Measurements from ENCODE around the gene TUBB6. TPM values are rescaled to one million over a fixed set of nuclear protein-coding genes. Genes with fewer than 3 reads are reported as not detected.

Gene TUBB6
- total RNA-seq, 1 donor from 2014 or later = 110 TPM

DNA sequence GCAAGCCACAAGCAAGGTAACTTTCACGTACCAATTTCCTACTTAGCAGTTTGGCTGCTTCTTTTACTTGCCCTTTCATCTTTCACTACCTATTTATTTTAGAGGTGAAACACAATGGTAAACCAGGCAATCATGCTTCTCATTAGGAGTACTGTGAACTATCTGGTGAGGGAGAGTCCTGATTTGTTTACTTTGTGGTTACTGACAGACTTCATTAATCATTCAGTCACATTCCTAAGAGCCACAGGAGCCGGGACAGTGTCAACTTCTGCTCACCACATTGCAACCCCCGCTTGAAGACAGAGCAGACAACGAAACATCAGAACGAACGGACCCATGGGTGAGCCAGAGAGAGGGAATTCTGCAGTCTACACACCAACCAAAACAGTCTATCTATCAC, 28.8 kb downstream of the TUBB6 start:
- TF ChIP-seq, protein P1, sequence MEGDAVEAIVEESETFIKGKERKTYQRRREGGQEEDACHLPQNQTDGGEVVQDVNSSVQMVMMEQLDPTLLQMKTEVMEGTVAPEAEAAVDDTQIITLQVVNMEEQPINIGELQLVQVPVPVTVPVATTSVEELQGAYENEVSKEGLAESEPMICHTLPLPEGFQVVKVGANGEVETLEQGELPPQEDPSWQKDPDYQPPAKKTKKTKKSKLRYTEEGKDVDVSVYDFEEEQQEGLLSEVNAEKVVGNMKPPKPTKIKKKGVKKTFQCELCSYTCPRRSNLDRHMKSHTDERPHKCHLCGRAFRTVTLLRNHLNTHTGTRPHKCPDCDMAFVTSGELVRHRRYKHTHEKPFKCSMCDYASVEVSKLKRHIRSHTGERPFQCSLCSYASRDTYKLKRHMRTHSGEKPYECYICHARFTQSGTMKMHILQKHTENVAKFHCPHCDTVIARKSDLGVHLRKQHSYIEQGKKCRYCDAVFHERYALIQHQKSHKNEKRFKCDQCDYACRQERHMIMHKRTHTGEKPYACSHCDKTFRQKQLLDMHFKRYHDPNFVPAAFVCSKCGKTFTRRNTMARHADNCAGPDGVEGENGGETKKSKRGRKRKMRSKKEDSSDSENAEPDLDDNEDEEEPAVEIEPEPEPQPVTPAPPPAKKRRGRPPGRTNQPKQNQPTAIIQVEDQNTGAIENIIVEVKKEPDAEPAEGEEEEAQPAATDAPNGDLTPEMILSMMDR (IDR thresholded peaks at IDR 0.05) = no peak
- intact Hi-C loops (cut with DNase I) = no loop called here

DNA sequence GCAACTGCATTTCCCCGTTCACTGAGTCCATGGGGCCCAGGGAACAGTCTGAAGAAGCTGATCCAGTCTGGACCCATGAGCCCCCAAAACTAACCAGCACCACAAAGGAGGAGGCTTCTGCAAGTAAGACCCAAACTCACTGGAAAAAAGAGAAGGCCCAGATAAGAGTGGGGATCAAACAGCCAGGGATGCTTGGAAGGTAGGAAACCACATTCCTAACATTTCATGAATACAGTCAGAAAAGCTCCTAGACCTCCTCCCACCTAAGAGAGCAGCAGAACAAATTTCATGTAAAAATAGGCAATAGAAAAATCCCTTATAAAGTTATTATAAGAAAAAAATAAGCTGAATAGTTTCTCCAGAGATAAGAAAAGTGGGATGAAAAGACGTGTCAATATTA, 30.3 kb downstream of the TUBB6 start:
- DNase-seq (no peak), ATAC-seq (no peak)
- Histone ChIP-seq H3K4me3 (no peak overlapping the region), H3K27ac (no peak overlapping the region), H3K36me3 (peaks cover 96% of the 10 kb centered on the region), H3K9me3 (no peaks in the 10 kb centered on the region), H3K27me3 (no peaks in the 10 kb centered on the region), H3K4me1 (no peaks in the 10 kb centered on the region)
- intact Hi-C loops (cut with DNase I) = no loop called here
- TF ChIP-seq, protein P1 (IDR thresholded peaks at IDR 0.05) = no peak

More for the DNA sequence above, 28.8 kb downstream of the TUBB6 start:
- H3K4me3 ChIP-seq = no peak overlapping the region
- peaks cover 81% of the 10 kb centered on the region for H3K36me3 ChIP-seq
- H3K27me3 ChIP-seq = no peaks in the 10 kb centered on the region
- no peak for ATAC-seq
- H3K4me1 ChIP-seq = no peaks in the 10 kb centered on the region
- DNase-seq = no peak
- no peaks in the 10 kb centered on the region for H3K9me3 ChIP-seq
- H3K27ac ChIP-seq = no peak overlapping the region

DNA sequence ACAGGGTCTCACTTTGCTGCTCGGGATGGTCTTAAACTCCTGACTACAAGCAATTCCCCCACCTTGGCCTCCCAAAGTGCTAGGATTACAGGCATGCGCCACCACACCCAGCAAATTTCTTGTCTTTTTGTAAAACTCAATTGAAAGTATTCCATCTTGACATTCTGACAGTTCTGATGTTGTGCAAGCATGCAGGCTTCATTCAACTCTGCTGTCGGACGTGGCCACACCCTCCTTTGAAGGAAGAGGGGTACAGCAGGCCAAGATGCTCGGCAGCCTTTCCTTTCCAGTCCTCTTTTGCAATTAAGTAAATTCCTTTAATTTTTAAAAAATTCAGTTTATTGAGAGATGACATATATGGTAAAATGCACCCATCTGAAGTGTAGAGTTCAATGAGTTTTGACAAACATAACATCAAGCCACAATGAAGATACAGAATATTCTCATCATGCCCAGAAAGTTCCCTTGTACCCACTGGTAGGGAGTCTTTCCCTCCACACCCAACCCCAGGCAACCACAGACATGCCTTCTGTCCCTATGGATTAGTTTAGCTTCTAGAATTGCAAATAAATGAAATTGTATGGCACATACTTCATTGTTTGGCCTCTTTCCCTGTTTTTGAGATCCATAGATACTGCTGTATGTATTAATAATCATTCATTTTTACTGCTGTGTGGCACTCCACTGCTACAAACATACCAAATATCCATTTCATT, 33.1 kb downstream of the TUBB6 start:
- ATAC-seq = no peak
- intact Hi-C loops (cut with DNase I) = no loop called here
- Histone ChIP-seq H3K4me3 (no peak overlapping the region), H3K36me3 (peaks cover 96% of the 10 kb centered on the region), H3K9me3 (no peaks in the 10 kb centered on the region), H3K27me3 (no peaks in the 10 kb centered on the region), H3K27ac (no peak overlapping the region), H3K4me1 (no peaks in the 10 kb centered on the region)
- DNase-seq = no peak
- TF ChIP-seq, protein P1 (IDR thresholded peaks at IDR 0.05) = no peak

- H3K4me1 ChIP-seq = no peaks in the 10 kb centered on the region
- ATAC-seq (no peak), DNase-seq (no peak)
- H3K27ac ChIP-seq = no peak overlapping the region
- intact Hi-C loops (cut with DNase I) = no loop called here
- TF ChIP-seq, protein P1 (IDR thresholded peaks at IDR 0.05) = no peak
- H3K9me3 ChIP-seq = no peaks in the 10 kb centered on the region
- H3K36me3 ChIP-seq = peaks cover 95% of the 10 kb centered on the region
- H3K4me3 ChIP-seq = no peak overlapping the region
- no peaks in the 10 kb centered on the region for H3K27me3 ChIP-seq
Measured at GRCh38 chr18:12342661-12343060, 34.6 kb downstream of the TUBB6 start.

DNA sequence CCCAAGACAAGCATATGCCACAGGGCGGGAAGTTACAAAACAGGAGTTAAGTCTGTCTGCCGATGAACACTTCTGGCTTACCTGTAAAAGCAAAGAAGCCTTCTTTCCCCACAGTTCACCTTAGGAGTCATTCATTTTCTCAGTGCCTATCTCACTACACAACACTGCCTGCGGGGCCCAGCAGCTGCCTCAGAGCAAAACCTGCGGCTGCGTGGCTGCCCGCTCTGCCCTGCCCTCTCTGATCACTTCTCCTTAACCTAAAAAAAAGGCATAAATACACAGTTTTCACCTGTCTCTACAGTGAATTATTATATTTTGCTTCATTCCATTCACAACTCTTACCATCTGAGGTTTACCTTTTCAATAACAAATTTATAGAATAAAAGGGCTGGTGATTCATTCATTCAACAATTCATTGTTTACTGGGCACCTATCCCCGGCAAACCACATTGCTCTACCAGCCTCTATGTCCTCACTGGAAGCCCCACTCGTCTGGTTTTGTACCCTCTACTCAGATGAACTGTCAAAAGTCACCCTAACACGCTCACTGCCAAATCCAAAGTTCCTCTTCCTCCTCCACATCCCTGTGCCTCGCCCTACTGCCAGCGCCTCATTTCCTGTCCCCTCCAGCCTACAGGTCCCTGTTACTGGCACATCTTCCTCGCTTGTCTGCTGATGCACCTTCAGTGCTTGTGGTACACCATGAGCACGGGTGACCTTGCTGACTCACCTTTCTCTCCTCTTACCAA, 37.6 kb downstream of the TUBB6 start:
- TF ChIP-seq, protein P1 (IDR thresholded peaks at IDR 0.05) = no peak
- Histone ChIP-seq H3K4me1 (no peaks in the 10 kb centered on the region), H3K36me3 (peaks cover 95% of the 10 kb centered on the region), H3K4me3 (no peak overlapping the region), H3K27ac (no peak overlapping the region), H3K27me3 (no peaks in the 10 kb centered on the region), H3K9me3 (no peaks in the 10 kb centered on the region)
- no peak for DNase-seq
- intact Hi-C loops (cut with DNase I) = no loop called here
- no peak for ATAC-seq
